GM23338 (cell line): Measurements from ENCODE around the gene EXOC6. TPM values are rescaled to one million over a fixed set of nuclear protein-coding genes. Genes with fewer than 3 reads are reported as not detected.

Experiments
- ATAC-seq: fragments of 200-7000 bp; cut with Tn5 transposase; 3 replicates; pipeline ENCODE4 v1.9.1; 2020
- DNase-seq: peaks from one replicate; pipeline ENCODE4 v3.0.0-alpha.2; 2015; ENCODE audit warnings: low spot score
- H2AFZ ChIP-seq: fragments of 200-600 bp; sonication (generic); 2 replicates; pipeline ENCODE4 v1.8.0; 2016; ENCODE audit warnings: antibody characterized with exemption, mild to moderate bottlenecking, moderate library complexity
- H3F3A ChIP-seq: fragments of 200-600 bp; sonication (generic); replicated peaks from 2 replicates; pipeline ENCODE4 v1.8.0; 2017; ENCODE audit warnings: antibody characterized with exemption, mixed run types, low read depth
- H3K27ac ChIP-seq: fragments of 200-600 bp; sonication (generic); 2 replicates; pipeline ENCODE4 v1.6.1; 2016; ENCODE audit warnings: low read depth
- H3K27me3 ChIP-seq: fragments of 200-600 bp; sonication (generic); 2 replicates; pipeline ENCODE4 v1.8.0; 2016; ENCODE audit warnings: mild to moderate bottlenecking, mixed run types, moderate library complexity; ENCODE audit not compliant: insufficient read depth
- H3K36me3 ChIP-seq: fragments of 200-600 bp; sonication (generic); 2 replicates; pipeline ENCODE4 v1.8.0; 2016; ENCODE audit warnings: mild to moderate bottlenecking; ENCODE audit not compliant: insufficient read depth
- H3K4me1 ChIP-seq: fragments of 200-600 bp; sonication (generic); 2 replicates; pipeline ENCODE4 v1.8.0; 2016; ENCODE audit warnings: mild to moderate bottlenecking, moderate library complexity; ENCODE audit not compliant: insufficient read depth
- H3K4me2 ChIP-seq: fragments of 200-600 bp; sonication (generic); 2 replicates; pipeline ENCODE4 v1.7.1; 2017; ENCODE audit warnings: mixed run types
- H3K4me3 ChIP-seq: fragments of 200-600 bp; sonication (generic); 2 replicates; pipeline ENCODE4 v1.6.1; 2016; ENCODE audit warnings: mixed run types
- H3K79me2 ChIP-seq: fragments of 200-600 bp; sonication (generic); replicated peaks from 2 replicates; pipeline ENCODE4 v1.8.0; 2017; ENCODE audit warnings: mild to moderate bottlenecking; ENCODE audit not compliant: insufficient read depth
- H3K9me2 ChIP-seq: fragments of 200-600 bp; sonication (generic); 2 replicates; pipeline ENCODE4 v1.8.0; 2017; ENCODE audit not compliant: insufficient read depth
- H4K20me1 ChIP-seq: fragments of 200-600 bp; sonication (generic); replicated peaks from 2 replicates; pipeline ENCODE4 v1.8.0; 2017; ENCODE audit warnings: mild to moderate bottlenecking; ENCODE audit not compliant: insufficient read depth
- H3K27ac Mint-ChIP-seq: 2 replicates; pipeline ENCODE4 v1.8.0; 2020; ENCODE audit warnings: inconsistent platforms, mild to moderate bottlenecking, moderate library complexity, mixed read lengths
- H3K27me3 Mint-ChIP-seq: 3 replicates; pipeline ENCODE4 v1.8.0; 2022; ENCODE audit warnings: low read depth, mild to moderate bottlenecking, moderate library complexity, mixed read lengths, inconsistent platforms; ENCODE audit not compliant: insufficient read depth, poor library complexity
- H3K36me3 Mint-ChIP-seq: 3 replicates; pipeline ENCODE4 v1.8.0; 2021; ENCODE audit warnings: low read depth, mild to moderate bottlenecking, inconsistent platforms, moderate library complexity, mixed read lengths
- H3K4me1 Mint-ChIP-seq: 3 replicates; pipeline ENCODE4 v1.8.0; 2020; ENCODE audit warnings: mild to moderate bottlenecking, inconsistent platforms, mixed read lengths
- H3K4me3 Mint-ChIP-seq: 3 replicates; pipeline ENCODE4 v1.8.0; 2021; ENCODE audit warnings: moderate library complexity, mild to moderate bottlenecking, inconsistent platforms, mixed read lengths
- H3K9me3 Mint-ChIP-seq: 3 replicates; pipeline ENCODE4 v1.8.0; 2020; ENCODE audit warnings: moderate library complexity, mild to moderate bottlenecking, inconsistent platforms, mixed read lengths
- CREB1 ChIP-seq: fragments of 250-450 bp; sonication (Bioruptor Pico); IDR thresholded peaks from 2 replicates; pipeline ENCODE4 v1.5.0; 2020; ENCODE audit warnings: low read depth, mild to moderate bottlenecking, moderate library complexity
- CTCF ChIP-seq, 2 experiments: fragments of 200-600 bp in 1 of 2; sonication (generic) in 1 of 2; conservative IDR thresholded peaks; 2 replicates each; pipeline versions ENCODE4 v1.5.1 to v1.6.1; 2016 to 2017; ENCODE audit warnings: antibody characterized with exemption in 2 of 2, low read depth in 2 of 2, mild to moderate bottlenecking in 2 of 2, moderate library complexity in 1 of 2
- ETS1 ChIP-seq: IDR thresholded peaks from 2 replicates; pipeline ENCODE4 v1.6.1; 2016; ENCODE audit warnings: antibody characterized with exemption
- EZH2 ChIP-seq: fragments of 200-600 bp; sonication (generic); IDR thresholded peaks from one replicate; pipeline ENCODE4 v1.8.0; 2017; ENCODE audit warnings: antibody characterized with exemption, mild to moderate bottlenecking, low read depth; ENCODE audit not compliant: unreplicated experiment
- EZH2phosphoT487 ChIP-seq: fragments of 200-600 bp; sonication (generic); IDR thresholded peaks from one replicate; pipeline ENCODE4 v1.8.1; 2018; ENCODE audit warnings: antibody characterized with exemption; ENCODE audit not compliant: unreplicated experiment
- JUNB ChIP-seq: IDR thresholded peaks from one replicate; pipeline ENCODE4 v1.6.1; 2016; ENCODE audit warnings: antibody characterized with exemption; ENCODE audit not compliant: unreplicated experiment
- NANOG ChIP-seq: IDR thresholded peaks from 2 replicates; pipeline ENCODE4 v1.6.1; 2016; ENCODE audit warnings: antibody characterized with exemption, borderline replicate concordance
- POLR2AphosphoS5 ChIP-seq: IDR thresholded peaks from 2 replicates; pipeline ENCODE4 v1.6.1; 2016; ENCODE audit warnings: antibody characterized with exemption, low read depth
- REST ChIP-seq: IDR thresholded peaks from one replicate; pipeline ENCODE4 v1.6.1; 2018; ENCODE audit warnings: antibody characterized with exemption; ENCODE audit not compliant: unreplicated experiment
- STAT1 ChIP-seq: IDR thresholded peaks from one replicate; pipeline ENCODE4 v1.6.1; 2016; ENCODE audit warnings: antibody characterized with exemption; ENCODE audit not compliant: unreplicated experiment
- ZNF114 ChIP-seq: fragments of 250-450 bp; sonication (Bioruptor Pico); IDR thresholded peaks from 2 replicates; pipeline ENCODE4 v1.5.0; 2020; ENCODE audit warnings: mild to moderate bottlenecking, moderate library complexity
- ZNF331 ChIP-seq: fragments of 250-450 bp; sonication (Bioruptor Pico); IDR thresholded peaks from 2 replicates; pipeline ENCODE4 v1.5.0; 2020; ENCODE audit warnings: low read depth, mild to moderate bottlenecking, moderate library complexity
- ZNF462 ChIP-seq: fragments of 250-450 bp; sonication (Bioruptor Pico); IDR thresholded peaks from 2 replicates; pipeline ENCODE4 v1.5.0; 2020; ENCODE audit warnings: mild to moderate bottlenecking, moderate library complexity
- polyA plus RNA-seq: library from polyadenylated mRNA; unstranded; fragments of >200 nt; fragmentation: Nextera tagmentation; extraction: Ambion mirVana; gene quantifications from 2 replicates; pipeline ENCODE4 v1.2.1, GENCODE V29; 2016
- total RNA-seq: library from RNA; depleted of rRNA; stranded (reverse); fragments of >200 nt; shearing (Covaris generic); gene quantifications from 2 replicates; pipeline ENCODE4 v1.2.3, GENCODE V29; 2014

EXOC6 gene
- total and polyA plus RNA-seq, 2 experiments from 2014 or later, result 5.0 to 6.0 TPM

- no peak overlapping the region for H2AFZ ChIP-seq
- H3K4me3 Mint-ChIP-seq, result no peak overlapping the region
- H3K9me3 Mint-ChIP-seq, result peaks cover 4% of the 10 kb centered on the region; the same call in 2 of the 3 replicates
Observed at GRCh38 chr10:92845921-92846320, 2.4 kb upstream of the EXOC6 start.

More at GRCh38 chr10:92845921-92846320, 2.4 kb upstream of the EXOC6 start:
- no peaks in the 10 kb centered on the region for H3F3A ChIP-seq
- no peak overlapping the region for H3K4me3 ChIP-seq
- ATAC-seq, result no peak
- no peak overlapping the region for H3K4me2 ChIP-seq
- TF ChIP-seq JUNB, result no peak
- no peak for TF ChIP-seq ETS1
- TF ChIP-seq REST, result no peak
- no peak for TF ChIP-seq EZH2
- no peak for TF ChIP-seq ZNF462 (CRISPR knock-in tag)
- TF ChIP-seq CTCF (conservative IDR thresholded peaks at IDR 0.05; ENCODE audit: low read depth in 2 of 2), result no peak
- no peak for TF ChIP-seq EZH2phosphoT487
- no peak for TF ChIP-seq STAT1
- no peak for TF ChIP-seq CREB1 (CRISPR knock-in tag)
- TF ChIP-seq ZNF114 (CRISPR knock-in tag), result no peak
- no peak for TF ChIP-seq POLR2AphosphoS5
- TF ChIP-seq ZNF331 (CRISPR knock-in tag), result no peak
- no peak for TF ChIP-seq NANOG
- Mint-ChIP-seq H3K4me1 (peaks cover 13% of the 10 kb centered on the region; the same call in 2 of the 3 replicates), H3K36me3 (no peaks in the 10 kb centered on the region), H3K27me3 (peaks cover 27% of the 10 kb centered on the region), H3K27ac (no peak overlapping the region)
- H3K36me3 ChIP-seq, result no peaks in the 10 kb centered on the region
- H4K20me1 ChIP-seq, result no peaks in the 10 kb centered on the region; the same call in 1 of the 2 replicates
- H3K9me2 ChIP-seq, result no peaks in the 10 kb centered on the region
- DNase-seq, result no peak
- H3K79me2 ChIP-seq, result no peaks in the 10 kb centered on the region
- peaks cover 43% of the 10 kb centered on the region for H3K27me3 ChIP-seq
- peaks cover 13% of the 10 kb centered on the region; the same call in 1 of the 2 replicates for H3K4me1 ChIP-seq
- H3K27ac ChIP-seq, result no peak overlapping the region
